ENCODE data around the gene ACBD5.

Gene ACBD5

DNA sequence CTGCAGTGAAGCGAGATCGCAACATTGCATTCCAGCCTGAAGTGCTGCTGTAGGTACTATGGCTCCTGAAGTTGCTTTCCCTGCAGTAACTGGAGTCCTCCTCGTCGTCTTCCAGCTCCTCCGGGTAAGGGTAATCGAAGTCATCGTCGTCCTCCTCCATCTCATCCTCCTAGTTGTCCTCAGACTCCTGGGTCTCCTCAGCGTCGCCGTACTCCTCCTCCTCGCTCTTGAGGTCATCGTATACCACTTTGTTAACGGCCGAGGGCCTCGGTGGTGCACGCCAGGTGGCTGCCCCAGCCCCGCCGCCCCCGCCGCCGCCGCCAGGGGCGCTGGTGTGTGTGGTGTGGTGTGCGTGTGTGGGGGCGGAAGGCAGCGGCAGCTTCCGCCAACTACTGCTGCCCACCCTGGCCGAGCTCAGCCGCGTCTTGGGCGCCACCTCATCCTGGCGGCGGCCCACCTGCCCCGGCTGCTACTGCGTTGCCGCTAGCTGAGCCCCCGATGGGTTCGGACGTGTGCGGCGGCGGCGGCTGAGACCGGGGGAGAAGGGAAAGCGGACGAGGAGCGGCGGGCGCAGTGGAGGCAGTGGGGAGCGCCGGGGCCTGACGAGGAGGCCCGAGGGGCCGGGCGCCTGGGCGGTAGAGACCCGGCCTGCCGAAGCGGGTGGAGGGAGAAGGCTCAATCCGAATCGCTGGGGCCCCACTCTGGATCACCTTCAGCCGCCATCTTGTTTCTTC lies 11.8 kb upstream of the ACBD5 start:
- H3K4me3 ChIP-seq (ENCODE audit: low read depth, low read length): peak overlapping the region; percentile 78
- no peaks in the 10 kb centered on the region for H3K79me2 ChIP-seq (ENCODE audit: control insufficient read depth, insufficient read depth, low read length, unreplicated experiment)
- peaks cover 2% of the 10 kb centered on the region; the same call in 1 of the 2 replicates for H3K27me3 ChIP-seq (ENCODE audit: insufficient read depth, low read length)
- peak overlapping the region; percentile 90 for H2AFZ ChIP-seq (ENCODE audit: low read length, unreplicated experiment)
- no peak overlapping the region for H3K27ac ChIP-seq (ENCODE audit: low read depth, low read length)
- no peaks in the 10 kb centered on the region for H3K36me3 ChIP-seq (ENCODE audit: insufficient read depth, low read length)
- H3K4me1 ChIP-seq (ENCODE audit: control insufficient read depth, insufficient read depth, low read length, unreplicated experiment): no peaks in the 10 kb centered on the region

- Histone ChIP-seq H2AFZ (ENCODE audit: low read length, unreplicated experiment) (no peak overlapping the region), H3K4me1 (ENCODE audit: control insufficient read depth, insufficient read depth, low read length, unreplicated experiment) (no peaks in the 10 kb centered on the region), H3K27me3 (ENCODE audit: insufficient read depth, low read length) (no peaks in the 10 kb centered on the region), H3K36me3 (ENCODE audit: insufficient read depth, low read length) (no peaks in the 10 kb centered on the region), H3K4me3 (ENCODE audit: low read depth, low read length) (no peak overlapping the region), H3K27ac (ENCODE audit: low read depth, low read length) (no peak overlapping the region), H3K79me2 (ENCODE audit: control insufficient read depth, insufficient read depth, low read length, unreplicated experiment) (no peaks in the 10 kb centered on the region)
These were observed 11.0 kb upstream of the ACBD5 start for GRCh38 chr10:27251554-27251953.

DNA sequence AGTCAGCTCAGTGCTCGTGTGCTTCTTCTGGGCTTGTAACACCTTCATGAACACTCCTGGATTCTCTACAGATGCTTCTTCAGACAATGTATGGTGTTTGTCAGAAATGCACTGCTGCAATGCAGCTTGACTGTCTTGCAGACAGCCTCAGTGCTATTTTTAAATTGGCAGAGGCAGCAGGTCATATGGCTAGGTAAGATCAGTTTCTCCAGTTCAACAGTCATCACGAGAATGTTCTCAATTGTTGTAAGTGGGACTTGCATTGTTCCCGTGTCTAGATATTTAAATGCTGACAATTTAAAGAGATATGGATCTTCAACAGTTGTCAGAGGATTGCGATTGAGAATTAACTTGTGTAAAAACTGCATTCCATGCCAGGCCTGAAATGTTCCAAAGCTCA lies 7.6 kb upstream of the ACBD5 start:
- Histone ChIP-seq H3K36me3 (ENCODE audit: insufficient read depth, low read length) (no peaks in the 10 kb centered on the region), H3K27me3 (ENCODE audit: insufficient read depth, low read length) (no peaks in the 10 kb centered on the region), H3K27ac (ENCODE audit: low read depth, low read length) (no peak overlapping the region), H3K4me1 (ENCODE audit: control insufficient read depth, insufficient read depth, low read length, unreplicated experiment) (peaks cover 8% of the 10 kb centered on the region), H3K4me3 (ENCODE audit: low read depth, low read length) (no peak overlapping the region), H2AFZ (ENCODE audit: low read length, unreplicated experiment) (no peak overlapping the region), H3K79me2 (ENCODE audit: control insufficient read depth, insufficient read depth, low read length, unreplicated experiment) (peaks cover 6% of the 10 kb centered on the region)

- no peaks in the 10 kb centered on the region for H3K27me3 ChIP-seq (ENCODE audit: insufficient read depth, low read length)
These were observed 6.8 kb upstream of the ACBD5 start for GRCh38 chr10:27247441-27247840.

DNA sequence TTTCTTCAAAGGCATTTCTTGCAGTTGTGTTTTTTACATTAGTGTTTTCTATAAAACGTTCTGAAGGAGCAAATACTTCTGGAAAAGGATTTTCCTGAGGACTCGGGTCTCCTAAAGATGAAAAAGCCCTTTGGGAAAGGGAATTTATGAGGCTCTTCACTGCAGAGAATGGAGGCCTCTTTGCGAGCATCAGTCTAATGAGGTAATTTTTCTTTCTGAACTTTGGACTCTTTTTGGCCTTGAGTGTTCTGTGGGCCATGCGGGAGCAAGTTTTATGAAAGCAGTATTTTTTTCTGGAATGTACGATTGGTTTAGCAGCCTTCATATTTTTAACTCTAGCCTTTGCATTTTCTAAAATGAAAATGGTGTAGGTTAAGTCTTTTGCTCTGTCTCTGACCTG lies 6.4 kb upstream of the ACBD5 start:
- no peak overlapping the region for H3K4me3 ChIP-seq (ENCODE audit: low read depth, low read length)
- peaks cover 10% of the 10 kb centered on the region for H3K4me1 ChIP-seq (ENCODE audit: control insufficient read depth, insufficient read depth, low read length, unreplicated experiment)
- no peak overlapping the region for H3K27ac ChIP-seq (ENCODE audit: low read depth, low read length)
- no peaks in the 10 kb centered on the region for H3K27me3 ChIP-seq (ENCODE audit: insufficient read depth, low read length)
- H2AFZ ChIP-seq (ENCODE audit: low read length, unreplicated experiment): no peak overlapping the region
- H3K36me3 ChIP-seq (ENCODE audit: insufficient read depth, low read length): no peaks in the 10 kb centered on the region
- H3K79me2 ChIP-seq (ENCODE audit: control insufficient read depth, insufficient read depth, low read length, unreplicated experiment): peaks cover 6% of the 10 kb centered on the region

More at GRCh38 chr10:27247441-27247840, 6.8 kb upstream of the ACBD5 start:
- Histone ChIP-seq H3K4me3 (ENCODE audit: low read depth, low read length) (no peak overlapping the region), H2AFZ (ENCODE audit: low read length, unreplicated experiment) (no peak overlapping the region), H3K27ac (ENCODE audit: low read depth, low read length) (no peak overlapping the region), H3K36me3 (ENCODE audit: insufficient read depth, low read length) (no peaks in the 10 kb centered on the region), H3K4me1 (ENCODE audit: control insufficient read depth, insufficient read depth, low read length, unreplicated experiment) (peaks cover 10% of the 10 kb centered on the region), H3K79me2 (ENCODE audit: control insufficient read depth, insufficient read depth, low read length, unreplicated experiment) (peaks cover 6% of the 10 kb centered on the region)

DNA sequence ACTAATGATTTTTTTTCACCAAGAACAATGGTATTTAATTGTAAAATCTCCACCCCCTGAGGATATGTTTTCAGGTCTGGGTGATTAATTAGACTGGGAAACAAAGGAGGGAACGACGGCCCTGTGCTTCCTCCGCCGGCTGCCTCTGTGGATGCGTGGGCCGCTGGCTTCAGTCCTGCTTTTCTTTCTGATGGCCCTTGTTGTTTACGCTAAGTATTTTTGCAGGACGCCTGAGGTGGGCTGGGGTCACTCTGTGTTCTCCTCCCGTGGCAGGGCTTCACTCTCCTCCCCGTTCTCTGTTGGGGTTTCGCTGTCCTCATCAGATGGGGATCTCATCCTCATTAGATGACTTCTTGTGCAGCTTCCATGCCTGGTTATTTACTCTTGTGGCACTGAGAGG lies 5.2 kb upstream of the ACBD5 start:
- Histone ChIP-seq H3K36me3 (ENCODE audit: insufficient read depth, low read length) (no peaks in the 10 kb centered on the region), H3K4me1 (ENCODE audit: control insufficient read depth, insufficient read depth, low read length, unreplicated experiment) (peaks cover 10% of the 10 kb centered on the region), H3K27ac (ENCODE audit: low read depth, low read length) (no peak overlapping the region), H3K4me3 (ENCODE audit: low read depth, low read length) (no peak overlapping the region), H3K79me2 (ENCODE audit: control insufficient read depth, insufficient read depth, low read length, unreplicated experiment) (peaks cover 6% of the 10 kb centered on the region), H3K27me3 (ENCODE audit: insufficient read depth, low read length) (no peaks in the 10 kb centered on the region), H2AFZ (ENCODE audit: low read length, unreplicated experiment) (no peak overlapping the region)

- Histone ChIP-seq H2AFZ (ENCODE audit: low read length, unreplicated experiment) (no peak overlapping the region), H3K27ac (ENCODE audit: low read depth, low read length) (no peak overlapping the region), H3K4me1 (ENCODE audit: control insufficient read depth, insufficient read depth, low read length, unreplicated experiment) (peaks cover 10% of the 10 kb centered on the region), H3K27me3 (ENCODE audit: insufficient read depth, low read length) (no peaks in the 10 kb centered on the region), H3K4me3 (ENCODE audit: low read depth, low read length) (no peak overlapping the region), H3K36me3 (ENCODE audit: insufficient read depth, low read length) (no peaks in the 10 kb centered on the region), H3K79me2 (ENCODE audit: control insufficient read depth, insufficient read depth, low read length, unreplicated experiment) (peaks cover 7% of the 10 kb centered on the region)
These were observed 4.4 kb upstream of the ACBD5 start for GRCh38 chr10:27244976-27245375.

GRCh38 chr10:27242951-27243551 lies 2.5 kb upstream of the ACBD5 start:
- peak overlapping the region; percentile 34 for H2AFZ ChIP-seq (ENCODE audit: low read length, unreplicated experiment)

GRCh38 chr10:27242473-27242950 lies 1.9 kb upstream of the ACBD5 start:
- Histone ChIP-seq H2AFZ (ENCODE audit: low read length, unreplicated experiment) (peak overlapping the region; percentile 34), H3K4me1 (ENCODE audit: control insufficient read depth, insufficient read depth, low read length, unreplicated experiment) (peaks cover 10% of the 10 kb centered on the region), H3K27ac (ENCODE audit: low read depth, low read length) (peak overlapping the region; percentile 81), H3K79me2 (ENCODE audit: control insufficient read depth, insufficient read depth, low read length, unreplicated experiment) (peaks cover 21% of the 10 kb centered on the region), H3K4me3 (ENCODE audit: low read depth, low read length) (peak overlapping the region; percentile 94), H3K36me3 (ENCODE audit: insufficient read depth, low read length) (no peaks in the 10 kb centered on the region), H3K27me3 (ENCODE audit: insufficient read depth, low read length) (no peaks in the 10 kb centered on the region)

More at GRCh38 chr10:27242951-27243551, 2.5 kb upstream of the ACBD5 start:
- Histone ChIP-seq H3K79me2 (ENCODE audit: control insufficient read depth, insufficient read depth, low read length, unreplicated experiment) (peaks cover 20% of the 10 kb centered on the region), H3K4me3 (ENCODE audit: low read depth, low read length) (peak overlapping the region; percentile 94), H3K27ac (ENCODE audit: low read depth, low read length) (peak overlapping the region; percentile 81), H3K4me1 (ENCODE audit: control insufficient read depth, insufficient read depth, low read length, unreplicated experiment) (peaks cover 10% of the 10 kb centered on the region), H3K36me3 (ENCODE audit: insufficient read depth, low read length) (no peaks in the 10 kb centered on the region), H3K27me3 (ENCODE audit: insufficient read depth, low read length) (no peaks in the 10 kb centered on the region)

- peak overlapping the region; percentile 94 for H3K4me3 ChIP-seq (ENCODE audit: low read depth, low read length)
- no peaks in the 10 kb centered on the region for H3K27me3 ChIP-seq (ENCODE audit: insufficient read depth, low read length)
- H3K79me2 ChIP-seq (ENCODE audit: control insufficient read depth, insufficient read depth, low read length, unreplicated experiment): peaks cover 25% of the 10 kb centered on the region
- peaks cover 10% of the 10 kb centered on the region for H3K4me1 ChIP-seq (ENCODE audit: control insufficient read depth, insufficient read depth, low read length, unreplicated experiment)
- peak overlapping the region; percentile 81 for H3K27ac ChIP-seq (ENCODE audit: low read depth, low read length)
- peak overlapping the region; percentile 79 for H2AFZ ChIP-seq (ENCODE audit: low read length, unreplicated experiment)
- no peaks in the 10 kb centered on the region for H3K36me3 ChIP-seq (ENCODE audit: insufficient read depth, low read length)
These were observed 1.3 kb upstream of the ACBD5 start for GRCh38 chr10:27241652-27242472.

All from ACC112 (cell line).